H1 (cell line): ENCODE data around the gene TMEM25. TPM values are rescaled to one million over a fixed set of nuclear protein-coding genes. Genes with fewer than 3 reads are reported as not detected.

Source experiments
- ASH2L ChIP-seq: fragments of 200-600, 300-600 bp; sonication (generic); IDR thresholded peaks from one replicate; pipeline ENCODE4 v1.7.1; 2017; ENCODE audit warnings: low read length
- FOSL1 ChIP-seq: IDR thresholded peaks from 2 replicates; pipeline ENCODE4 v1.6.1; 2011; ENCODE audit warnings: mild to moderate bottlenecking, low read depth, low read length, moderate library complexity; ENCODE audit not compliant: insufficient read depth
- GTF2F1 ChIP-seq: IDR thresholded peaks from 2 replicates; pipeline ENCODE4 v1.6.1; 2012; ENCODE audit warnings: low read depth, low read length, improper control_type of control experiment, borderline replicate concordance
- SRF ChIP-seq: IDR thresholded peaks from 2 replicates; pipeline ENCODE4 v1.6.1; 2011; ENCODE audit warnings: mild to moderate bottlenecking, low read depth, low read length, moderate library complexity
- polyA plus RNA-seq, 7 experiments: library from polyadenylated mRNA; depleted of rRNA in 3 of 7; stranded (reverse) in 5 of 7; unstranded in 2 of 7; fragments of >200 nt in 5 of 7; fragments of 200-250 nt in 2 of 7; gene quantifications; 1 replicate in 5 of 7; 2 replicates in 1 of 7; 4 replicates in 1 of 7; pipeline versions ENCODE4 v1.2.1 to v1.2.3, GENCODE V29; 2011 to 2013; ENCODE audit warnings: missing spikeins in 2 of 7, mixed read lengths in 2 of 7
- total RNA-seq: library from RNA; stranded (reverse); fragmentation: NEBNext Ultra II Directional; extraction: Animal tissue kit (Norgen Biotek cat#: 25700); gene quantifications from 2 replicates; pipeline ENCODE4 v1.2.1, GENCODE V29; 2021

Gene TMEM25
- total and polyA plus RNA-seq, 2 of the 8 experiments (the other 6 are each of a cell fraction or from before 2014, with no cell fraction given): 18.3 to 26.8 TPM

DNA sequence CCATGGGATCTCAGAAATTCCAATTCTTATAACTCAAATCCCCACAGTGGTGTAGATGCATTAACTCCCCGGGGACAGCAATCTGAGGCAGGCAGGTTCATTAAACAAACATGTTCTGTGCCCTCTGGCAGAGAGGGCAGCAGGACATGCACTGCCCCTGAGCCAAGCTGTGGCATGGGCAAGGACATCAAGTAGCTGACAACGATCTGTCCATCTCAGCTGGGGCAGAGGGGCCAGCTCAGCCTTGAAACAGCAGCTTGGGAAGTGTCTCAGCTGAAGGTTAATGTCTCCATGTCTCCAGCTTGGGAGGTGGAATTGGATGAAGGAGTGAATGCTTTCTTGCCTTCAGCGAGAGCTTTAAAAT, 13.6 kb downstream of the TMEM25 start (continued):
- TF ChIP-seq SRF (no peak), ASH2L (no peak), FOSL1 (no peak), GTF2F1 (no peak)
- TF ChIP-seq, all 59 proteins: peak for 0
